OCI-LY7 (cell line): ENCODE results near the gene ESYT2. TPM values are rescaled to one million over a fixed set of nuclear protein-coding genes. Genes with fewer than 3 reads are reported as not detected.

Experiments
- BruUV-seq: library from RNA; stranded (reverse); fragments of 400-500 nt; replicated peaks from 2 replicates; lab custom pipeline; 2021; lab: Mats Ljungman, UMichigan
- CTCF ChIA-PET: fragments of 300-600 bp; sonication (Branson Sonifier 250); formaldehyde crosslinking; loops from one replicate; lab custom pipeline; 2022; ENCODE audit warnings: antibody characterized with exemption; ENCODE audit not compliant: unreplicated experiment; lab: Charles Lee
- POLR2A ChIA-PET: fragments of 300-600 bp; sonication (Branson Sonifier 250); formaldehyde crosslinking; loops from one replicate; lab custom pipeline; 2022; ENCODE audit warnings: antibody characterized with exemption; lab: Charles Lee
- DNase-seq: peaks from one replicate; pipeline ENCODE4 v3.0.0-alpha.2; 2015; ENCODE audit warnings: low spot score
- H2AFZ ChIP-seq: fragments of 200-600 bp; sonication (generic), shearing (Covaris generic); 2 replicates; pipeline ENCODE4 v1.6.1; 2014; ENCODE audit warnings: mild to moderate bottlenecking, antibody characterized with exemption, low read length, moderate library complexity
- H3K27ac ChIP-seq: fragments of 200-600 bp; sonication (generic); 2 replicates; pipeline ENCODE4 v1.5.1; 2014; ENCODE audit warnings: mixed run types, low read depth, mild to moderate bottlenecking, moderate library complexity, low read length, inconsistent platforms; ENCODE audit not compliant: poor library complexity, severe bottlenecking
- H3K36me3 ChIP-seq: fragments of 200-600 bp; sonication (generic); 2 replicates; pipeline ENCODE4 v1.6.1; 2014; ENCODE audit warnings: mild to moderate bottlenecking, antibody characterized with exemption, low read length, moderate library complexity, mixed read lengths; ENCODE audit not compliant: insufficient read depth
- H3K4me1 ChIP-seq: fragments of 200-600 bp; sonication (generic); 2 replicates; pipeline ENCODE4 v1.5.1; 2014; ENCODE audit warnings: mild to moderate bottlenecking, low read length; ENCODE audit not compliant: insufficient read depth, poor library complexity, severe bottlenecking
- H3K4me2 ChIP-seq: fragments of 200-600 bp; sonication (generic); 2 replicates; pipeline ENCODE4 v1.6.1; 2014; ENCODE audit warnings: mild to moderate bottlenecking, low read length
- H3K4me3 ChIP-seq: fragments of 200-600 bp; sonication (generic); 2 replicates; pipeline ENCODE4 v1.5.1; 2014; ENCODE audit warnings: mild to moderate bottlenecking, low read depth, low read length; ENCODE audit not compliant: poor library complexity, severe bottlenecking
- H3K79me2 ChIP-seq: fragments of 200-600 bp; sonication (generic); 2 replicates; pipeline ENCODE4 v1.6.1; 2016; ENCODE audit warnings: low read depth, mild to moderate bottlenecking, low read length, moderate library complexity, mixed read lengths; ENCODE audit not compliant: insufficient read depth
- H3K9me2 ChIP-seq: fragments of 200-600 bp; sonication (generic); 2 replicates; pipeline ENCODE4 v1.6.1; 2016; ENCODE audit warnings: mild to moderate bottlenecking, low read length, mixed read lengths; ENCODE audit not compliant: insufficient read depth
- H3K9me3 ChIP-seq: fragments of 200-600 bp; sonication (generic); 2 replicates; pipeline ENCODE4 v1.6.1; 2014; ENCODE audit warnings: mild to moderate bottlenecking, mixed run types, low read length, mixed read lengths
- H4K20me1 ChIP-seq: fragments of 200-600 bp; sonication (generic); 2 replicates; pipeline ENCODE4 v1.6.1; 2014; ENCODE audit warnings: mild to moderate bottlenecking, antibody characterized with exemption, low read length, moderate library complexity, mixed read lengths; ENCODE audit not compliant: insufficient read depth
- CTCF ChIP-seq: fragments of 200-600 bp; sonication (generic); conservative IDR thresholded peaks from 2 replicates; pipeline ENCODE4 v1.5.1; 2014; ENCODE audit warnings: mild to moderate bottlenecking, antibody characterized with exemption, low read length, moderate library complexity, mixed read lengths
- EZH2phosphoT487 ChIP-seq: fragments of 200-600 bp; sonication (generic); IDR thresholded peaks from 2 replicates; pipeline ENCODE4 v1.6.1; 2018; ENCODE audit warnings: low read depth, borderline replicate concordance, mild to moderate bottlenecking, mixed run types, antibody characterized with exemption, low read length, moderate library complexity, mixed read lengths
- intact Hi-C: fragments of 100-400 bp; cut with micrococcal nuclease; formaldehyde crosslinking; loops from one replicate; pipeline ENCODE4 v1.10.0; 2022; ENCODE audit not compliant: unreplicated experiment
- total RNA-seq, 2 experiments: library from RNA; depleted of rRNA in 1 of 2; stranded (reverse); fragments of >200 nt in 1 of 2; shearing (Covaris generic) in 1 of 2; gene quantifications; 2 replicates each; pipeline ENCODE4 v1.2.3, GENCODE V29; 2014 to 2022

The ESYT2 gene
- total RNA-seq, 2 experiments from 2014 or later: 24.2 to 33.7 TPM

DNA sequence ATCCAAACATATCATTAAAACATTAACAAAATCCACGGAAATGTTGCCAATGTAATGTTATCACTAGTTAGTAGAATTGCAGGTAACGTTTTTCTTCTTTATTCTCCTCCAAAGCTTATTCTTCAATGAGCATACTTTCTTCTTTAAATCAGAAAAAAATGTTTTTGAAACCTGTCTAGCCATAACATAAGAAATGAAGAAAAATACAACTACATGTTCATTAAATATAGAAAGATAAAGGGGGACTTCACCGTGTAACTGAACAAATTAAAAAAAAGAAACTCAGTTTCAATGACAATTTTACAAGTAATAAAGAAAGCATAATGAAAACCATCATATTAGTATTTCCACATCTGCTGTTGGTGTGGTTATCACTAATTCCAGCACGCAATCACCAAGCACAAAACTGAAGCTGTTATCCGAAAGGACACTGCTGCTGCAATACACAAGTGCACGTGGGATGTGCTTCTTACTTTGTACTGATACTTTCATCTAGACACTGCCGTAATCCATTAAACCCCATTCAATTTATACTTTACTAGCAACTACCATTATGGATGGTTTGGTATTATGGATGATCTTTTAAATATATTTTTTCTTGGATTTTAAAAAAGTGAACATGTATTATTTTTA, 9.6 kb downstream of the ESYT2 start:
- no peaks in the 10 kb centered on the region for H3K36me3 ChIP-seq
- CTCF ChIA-PET: no interaction called here

DNA sequence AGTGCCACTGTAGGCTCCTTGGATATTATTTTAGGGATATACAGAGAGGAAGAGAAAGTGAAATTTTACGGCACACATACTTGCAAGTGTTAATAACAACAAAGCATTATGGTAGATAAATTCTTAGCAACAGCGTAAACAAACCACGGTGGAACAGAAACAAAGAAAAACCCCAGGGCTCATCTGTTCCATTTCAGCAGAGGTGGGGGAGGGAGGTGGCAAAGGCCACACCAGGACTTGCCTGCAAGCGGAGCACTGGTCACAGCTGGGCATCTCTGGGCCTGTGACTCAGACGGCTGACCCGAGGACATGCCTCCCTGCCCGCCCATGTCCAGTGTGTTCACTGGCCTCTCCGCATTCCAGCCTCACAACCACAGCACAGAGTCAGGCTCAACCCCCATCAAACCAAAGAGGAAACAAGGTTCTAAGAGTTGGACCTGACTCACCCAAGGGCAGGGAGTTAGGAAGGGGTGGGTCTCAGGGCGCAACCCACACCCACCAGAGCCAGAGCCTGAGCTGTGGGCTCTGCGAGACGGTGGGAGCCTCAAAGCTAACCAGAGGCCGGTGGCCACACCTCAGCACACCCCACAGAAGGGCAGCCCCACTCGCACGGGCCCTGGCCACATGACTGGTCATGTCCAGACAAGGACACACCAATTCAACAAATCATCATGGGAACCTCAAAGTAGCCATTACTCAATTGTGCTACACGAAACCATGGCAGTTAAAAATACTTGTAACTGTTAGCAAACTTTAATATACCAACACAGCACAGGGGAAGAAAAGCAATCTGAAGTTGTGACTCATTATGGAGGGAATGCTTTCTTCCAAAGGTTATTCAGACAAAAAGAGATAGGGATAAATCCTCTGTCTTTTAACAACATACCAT, 10.7 kb downstream of the ESYT2 start:
- H3K9me2 ChIP-seq: no peaks in the 10 kb centered on the region
- H3K4me3 ChIP-seq: no peak overlapping the region
- CTCF ChIA-PET: no interaction called here
- H3K27ac ChIP-seq: no peak overlapping the region
- intact Hi-C loops: no loop called here
- TF ChIP-seq EZH2phosphoT487: no peak
- TF ChIP-seq CTCF: no peak
- no peaks in the 10 kb centered on the region for H3K9me3 ChIP-seq
- H4K20me1 ChIP-seq: peaks cover 9% of the 10 kb centered on the region; the same call in 1 of the 2 replicates
- POLR2A ChIA-PET: interaction anchor here (0.6 kb wide), 1 partner anchor 17 kb away, joined by 4 read pairs; no protein-coding TSS in a partner anchor
- no TSS peak for BruUV-seq
- no peaks in the 10 kb centered on the region for H3K36me3 ChIP-seq
- peaks cover 28% of the 10 kb centered on the region for H3K79me2 ChIP-seq
- no peak for DNase-seq
- H2AFZ ChIP-seq: no peak overlapping the region
- H3K4me2 ChIP-seq: peak overlapping the region; percentile 10; the same call in 1 of the 2 replicates
- peaks cover 23% of the 10 kb centered on the region for H3K4me1 ChIP-seq

More for the DNA sequence above, 9.6 kb downstream of the ESYT2 start:
- H3K4me3 ChIP-seq: no peak overlapping the region
- no peaks in the 10 kb centered on the region for H3K9me2 ChIP-seq
- H3K4me2 ChIP-seq: no peak overlapping the region
- no peak overlapping the region for H2AFZ ChIP-seq
- no peak overlapping the region for H3K27ac ChIP-seq
- intact Hi-C loops: no loop called here
- peaks cover 24% of the 10 kb centered on the region for H3K4me1 ChIP-seq
- H3K79me2 ChIP-seq: peaks cover 40% of the 10 kb centered on the region
- H3K9me3 ChIP-seq: no peaks in the 10 kb centered on the region
- BruUV-seq: no TSS peak
- DNase-seq: no peak
- peaks cover 9% of the 10 kb centered on the region; the same call in 1 of the 2 replicates for H4K20me1 ChIP-seq
- POLR2A ChIA-PET: interaction anchor here (0.6 kb wide), 1 partner anchor 16 kb away, joined by 4 read pairs; no protein-coding TSS in a partner anchor
- no peak for TF ChIP-seq EZH2phosphoT487

GRCh38 chr7:158816995-158817394, 12.3 kb downstream of the ESYT2 start:
- CTCF ChIA-PET: interaction anchor here (0.9 kb wide), 1 partner anchor 10 kb away, joined by 3 read pairs; no protein-coding TSS in a partner anchor
- Histone ChIP-seq H3K4me2 (no peak overlapping the region), H3K4me3 (no peak overlapping the region), H4K20me1 (peaks cover 9% of the 10 kb centered on the region; the same call in 1 of the 2 replicates), H3K9me2 (no peaks in the 10 kb centered on the region), H3K36me3 (no peaks in the 10 kb centered on the region), H3K4me1 (peaks cover 31% of the 10 kb centered on the region), H3K79me2 (peaks cover 27% of the 10 kb centered on the region), H3K27ac (no peak overlapping the region), H2AFZ (no peak overlapping the region), H3K9me3 (no peaks in the 10 kb centered on the region)
- no TSS peak for BruUV-seq
- DNase-seq: no peak
- TF ChIP-seq CTCF (no peak), EZH2phosphoT487 (no peak)
- POLR2A ChIA-PET: no interaction called here
- intact Hi-C loops: no loop called here
